CD4-positive, alpha-beta T cell (primary cell): Measurements from ENCODE around the gene NTSR2. TPM values are rescaled to one million over a fixed set of nuclear protein-coding genes. Genes with fewer than 3 reads are reported as not detected.

Experiments
- ATAC-seq: fragments of 200-7000 bp; cut with Tn5 transposase; one replicate; pipeline ENCODE4 v1.10.0; 2022; ENCODE audit warnings: mild to moderate bottlenecking; ENCODE audit not compliant: poor library complexity
- CTCF ChIA-PET: fragments of 350-600 bp; sonication (Branson Sonifier 250); formaldehyde crosslinking; loops from one replicate; lab custom pipeline; 2021; ENCODE audit warnings: antibody characterized with exemption, inconsistent platforms; lab: Charles Lee
- POLR2A ChIA-PET: fragments of 350-600 bp; sonication (Branson Sonifier 250); formaldehyde crosslinking; loops from one replicate; lab custom pipeline; 2021; ENCODE audit warnings: antibody characterized with exemption, inconsistent platforms; lab: Charles Lee
- DNase-seq, 14 experiments: peaks; one replicate each; pipeline ENCODE4 v3.0.0-alpha.2; 2013 to 2020; ENCODE audit warnings: mixed read lengths in 2 of 14
- H3K27ac ChIP-seq, 2 donors: one replicate each; pipeline versions ENCODE4 v1.5.1 to v1.7.0; 2013; ENCODE audit warnings: low read length in 2 of 2, low read depth in 1 of 2, mild to moderate bottlenecking in 1 of 2
- H3K27me3 ChIP-seq, 2 experiments: 1 replicate in 1 of 2; 2 replicates in 1 of 2; pipeline versions ENCODE4 v1.6.1 to v1.7.0; 2013; ENCODE audit warnings: low read length in 2 of 2, control low read depth in 1 of 2, mild to moderate bottlenecking in 1 of 2, moderate library complexity in 1 of 2; ENCODE audit not compliant: insufficient read depth in 2 of 2, control insufficient read depth in 1 of 2
- H3K36me3 ChIP-seq: one replicate; pipeline ENCODE4 v1.6.1; 2013; ENCODE audit warnings: low read length, control low read depth; ENCODE audit not compliant: insufficient read depth
- H3K4me1 ChIP-seq: one replicate; pipeline ENCODE4 v1.6.1; 2013; ENCODE audit warnings: low read length, control low read depth; ENCODE audit not compliant: insufficient read depth
- H3K4me3 ChIP-seq: one replicate; pipeline ENCODE4 v1.5.1; 2013; ENCODE audit warnings: mild to moderate bottlenecking, low read length, moderate library complexity
- H3K9me3 ChIP-seq, 2 experiments: 1 replicate in 1 of 2; 2 replicates in 1 of 2; pipeline versions ENCODE4 v1.6.1 to v1.7.0; 2013; ENCODE audit warnings: low read length in 2 of 2, mild to moderate bottlenecking in 2 of 2, control low read depth in 1 of 2, moderate library complexity in 1 of 2; ENCODE audit not compliant: control insufficient read depth in 1 of 2, insufficient read depth in 1 of 2
- H3K27ac Mint-ChIP-seq: one replicate; pipeline ENCODE4 v1.8.0; 2020; ENCODE audit warnings: mixed read lengths
- H3K27me3 Mint-ChIP-seq: one replicate; pipeline ENCODE4 v1.8.0; 2021; ENCODE audit warnings: mixed read lengths
- H3K36me3 Mint-ChIP-seq: one replicate; pipeline ENCODE4 v1.8.0; 2021; ENCODE audit warnings: low read depth, mixed read lengths
- H3K4me1 Mint-ChIP-seq: one replicate; pipeline ENCODE4 v1.8.0; 2021; ENCODE audit warnings: low read depth, mixed read lengths
- H3K4me3 Mint-ChIP-seq: one replicate; pipeline ENCODE4 v1.8.0; 2020; ENCODE audit warnings: mild to moderate bottlenecking, mixed read lengths
- H3K9me3 Mint-ChIP-seq: one replicate; pipeline ENCODE4 v1.8.0; 2020; ENCODE audit warnings: mixed read lengths
- intact Hi-C, 2 experiments: fragments of 100-400 bp; cut with DNase I in 1 of 2; cut with micrococcal nuclease in 1 of 2; formaldehyde crosslinking; loops; one replicate each; pipeline versions ENCODE4 v1.15.1 to v1.9.0; 2023 to 2025; cut with DNase I, micrococcal nuclease
- total RNA-seq, 174 experiments: library from RNA in 2 of 174; stranded (reverse) in 2 of 174; gene quantifications; one replicate each; pipeline ENCODE4 v1.2.3 and lab custom pipeline; 2021 to 2026
- TF ChIP-seq, protein P1 (sequence below): fragments of 200-600 bp; IDR thresholded peaks from one replicate; pipeline ENCODE4 v1.8.0; 2022; ENCODE audit warnings: antibody characterized with exemption, mild to moderate bottlenecking

Gene NTSR2
- total RNA-seq, 2 experiments from 2014 or later: not detected

DNA sequence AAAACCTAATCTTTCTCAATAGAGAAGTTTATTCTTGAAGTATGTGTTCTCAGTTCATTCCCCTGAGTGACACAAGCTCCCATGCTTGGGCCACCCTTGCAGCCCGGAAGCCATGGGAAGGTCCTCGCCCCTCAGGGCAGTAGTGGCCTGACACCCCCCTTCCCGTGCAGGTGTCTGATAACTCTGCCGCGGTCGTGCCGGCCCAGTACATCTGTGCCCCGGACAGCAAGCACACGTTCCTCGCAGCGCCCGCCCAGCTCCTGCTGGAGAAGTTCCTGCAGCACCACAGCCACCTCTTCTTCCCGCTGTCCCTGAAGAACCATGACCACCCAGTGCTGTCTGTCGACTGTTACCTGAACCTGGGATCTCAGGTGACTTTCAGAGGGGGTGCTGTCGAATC, 32.4 kb downstream of the NTSR2 start:
- H3K27ac Mint-ChIP-seq: no peak overlapping the region
- ATAC-seq: no peak
- peaks cover 4% of the 10 kb centered on the region for H3K27me3 Mint-ChIP-seq
- ChIA-PET CTCF (no interaction called here), POLR2A (no interaction called here)
- intact Hi-C loops: no loop called here
- no peaks in the 10 kb centered on the region for H3K36me3 Mint-ChIP-seq
- H3K4me3 ChIP-seq: no peak overlapping the region
- H3K4me1 ChIP-seq: no peaks in the 10 kb centered on the region
- H3K9me3 ChIP-seq: no peaks in the 10 kb centered on the region
- TF ChIP-seq, protein P1, sequence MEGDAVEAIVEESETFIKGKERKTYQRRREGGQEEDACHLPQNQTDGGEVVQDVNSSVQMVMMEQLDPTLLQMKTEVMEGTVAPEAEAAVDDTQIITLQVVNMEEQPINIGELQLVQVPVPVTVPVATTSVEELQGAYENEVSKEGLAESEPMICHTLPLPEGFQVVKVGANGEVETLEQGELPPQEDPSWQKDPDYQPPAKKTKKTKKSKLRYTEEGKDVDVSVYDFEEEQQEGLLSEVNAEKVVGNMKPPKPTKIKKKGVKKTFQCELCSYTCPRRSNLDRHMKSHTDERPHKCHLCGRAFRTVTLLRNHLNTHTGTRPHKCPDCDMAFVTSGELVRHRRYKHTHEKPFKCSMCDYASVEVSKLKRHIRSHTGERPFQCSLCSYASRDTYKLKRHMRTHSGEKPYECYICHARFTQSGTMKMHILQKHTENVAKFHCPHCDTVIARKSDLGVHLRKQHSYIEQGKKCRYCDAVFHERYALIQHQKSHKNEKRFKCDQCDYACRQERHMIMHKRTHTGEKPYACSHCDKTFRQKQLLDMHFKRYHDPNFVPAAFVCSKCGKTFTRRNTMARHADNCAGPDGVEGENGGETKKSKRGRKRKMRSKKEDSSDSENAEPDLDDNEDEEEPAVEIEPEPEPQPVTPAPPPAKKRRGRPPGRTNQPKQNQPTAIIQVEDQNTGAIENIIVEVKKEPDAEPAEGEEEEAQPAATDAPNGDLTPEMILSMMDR: no peak
- H3K27me3 ChIP-seq: no peaks in the 10 kb centered on the region
- H3K4me3 Mint-ChIP-seq: no peak overlapping the region
- H3K36me3 ChIP-seq: no peaks in the 10 kb centered on the region
- H3K27ac ChIP-seq: no peak overlapping the region
- DNase-seq: no peak
- H3K4me1 Mint-ChIP-seq: no peaks in the 10 kb centered on the region
- no peaks in the 10 kb centered on the region for H3K9me3 Mint-ChIP-seq

DNA sequence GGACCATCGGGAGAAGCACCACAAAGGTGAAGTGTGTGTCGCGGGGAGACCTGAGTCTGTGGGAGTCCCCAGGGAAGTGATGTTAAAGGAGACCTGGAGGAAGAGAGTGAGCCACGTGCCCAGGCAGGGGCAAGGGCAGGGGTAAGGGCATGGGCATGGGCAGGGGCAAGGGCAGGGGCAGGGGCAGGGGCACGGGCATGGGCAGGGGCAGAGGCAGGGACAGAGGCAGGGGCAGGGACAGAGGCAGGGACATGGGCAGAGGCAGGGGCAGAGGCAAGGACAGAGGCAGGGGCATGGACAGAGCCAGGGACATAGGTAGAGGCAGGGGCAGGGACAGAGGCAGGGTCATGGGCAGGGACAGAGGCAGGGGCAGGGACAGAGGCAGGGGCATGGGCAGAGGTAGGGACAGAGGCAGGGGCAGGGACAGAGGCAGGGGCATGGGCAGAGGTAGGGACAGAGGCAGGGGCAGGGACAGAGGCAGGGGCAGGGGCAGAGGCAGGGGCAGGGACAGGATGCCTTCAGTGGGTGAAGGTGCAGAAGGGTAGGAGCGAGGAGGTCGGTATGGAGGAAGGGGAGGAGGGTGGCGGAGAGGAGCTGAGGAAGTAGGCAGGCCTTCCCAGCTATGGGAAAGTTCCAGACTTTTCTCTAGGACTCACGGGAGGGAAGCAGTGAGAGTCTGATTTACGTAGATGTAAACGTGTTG, 33.3 kb downstream of the NTSR2 start:
- peaks cover 4% of the 10 kb centered on the region for H3K27me3 Mint-ChIP-seq
- Histone ChIP-seq H3K27ac (no peak overlapping the region), H3K4me1 (no peaks in the 10 kb centered on the region), H3K27me3 (no peaks in the 10 kb centered on the region), H3K4me3 (no peak overlapping the region), H3K9me3 (no peaks in the 10 kb centered on the region), H3K36me3 (no peaks in the 10 kb centered on the region)
- no peaks in the 10 kb centered on the region for H3K9me3 Mint-ChIP-seq
- no peak overlapping the region for H3K27ac Mint-ChIP-seq
- no peak for ATAC-seq
- TF ChIP-seq, protein P1: no peak
- POLR2A ChIA-PET: no interaction called here
- H3K4me1 Mint-ChIP-seq: no peaks in the 10 kb centered on the region
- no peak for DNase-seq
- intact Hi-C loops: no loop called here
- H3K4me3 Mint-ChIP-seq: no peak overlapping the region
- no peaks in the 10 kb centered on the region for H3K36me3 Mint-ChIP-seq
- CTCF ChIA-PET: no interaction called here

GRCh38 chr2:11635141-11635540, 34.9 kb downstream of the NTSR2 start:
- Mint-ChIP-seq H3K4me3 (no peak overlapping the region), H3K4me1 (no peaks in the 10 kb centered on the region), H3K36me3 (no peaks in the 10 kb centered on the region), H3K9me3 (no peaks in the 10 kb centered on the region), H3K27me3 (peaks cover 4% of the 10 kb centered on the region), H3K27ac (no peak overlapping the region)
- DNase-seq: no peak
- no peak overlapping the region for H3K27ac ChIP-seq
- TF ChIP-seq, protein P1: no peak
- no peak for ATAC-seq
- ChIA-PET CTCF (no interaction called here), POLR2A (no interaction called here)
- H3K9me3 ChIP-seq: no peaks in the 10 kb centered on the region
- no peak overlapping the region for H3K4me3 ChIP-seq
- no peaks in the 10 kb centered on the region for H3K4me1 ChIP-seq
- no peaks in the 10 kb centered on the region for H3K36me3 ChIP-seq
- intact Hi-C loops: no loop called here
- no peaks in the 10 kb centered on the region for H3K27me3 ChIP-seq
